A549 treated with ZK216348 at 1 μM for 4 hours (cell line): ENCODE measurements around the gene AFF4. TPM values are rescaled to one million over a fixed set of nuclear protein-coding genes. Genes with fewer than 3 reads are reported as not detected.

Source experiments
- total RNA-seq: library from RNA; stranded (reverse); fragments of 200-300 nt; extraction: Qiagen RNA extraction; gene quantifications from 5 replicates; pipeline ENCODE4 v1.2.3, GENCODE V29; 2022; ENCODE audit warnings: low read depth

AFF4 gene, protein sequence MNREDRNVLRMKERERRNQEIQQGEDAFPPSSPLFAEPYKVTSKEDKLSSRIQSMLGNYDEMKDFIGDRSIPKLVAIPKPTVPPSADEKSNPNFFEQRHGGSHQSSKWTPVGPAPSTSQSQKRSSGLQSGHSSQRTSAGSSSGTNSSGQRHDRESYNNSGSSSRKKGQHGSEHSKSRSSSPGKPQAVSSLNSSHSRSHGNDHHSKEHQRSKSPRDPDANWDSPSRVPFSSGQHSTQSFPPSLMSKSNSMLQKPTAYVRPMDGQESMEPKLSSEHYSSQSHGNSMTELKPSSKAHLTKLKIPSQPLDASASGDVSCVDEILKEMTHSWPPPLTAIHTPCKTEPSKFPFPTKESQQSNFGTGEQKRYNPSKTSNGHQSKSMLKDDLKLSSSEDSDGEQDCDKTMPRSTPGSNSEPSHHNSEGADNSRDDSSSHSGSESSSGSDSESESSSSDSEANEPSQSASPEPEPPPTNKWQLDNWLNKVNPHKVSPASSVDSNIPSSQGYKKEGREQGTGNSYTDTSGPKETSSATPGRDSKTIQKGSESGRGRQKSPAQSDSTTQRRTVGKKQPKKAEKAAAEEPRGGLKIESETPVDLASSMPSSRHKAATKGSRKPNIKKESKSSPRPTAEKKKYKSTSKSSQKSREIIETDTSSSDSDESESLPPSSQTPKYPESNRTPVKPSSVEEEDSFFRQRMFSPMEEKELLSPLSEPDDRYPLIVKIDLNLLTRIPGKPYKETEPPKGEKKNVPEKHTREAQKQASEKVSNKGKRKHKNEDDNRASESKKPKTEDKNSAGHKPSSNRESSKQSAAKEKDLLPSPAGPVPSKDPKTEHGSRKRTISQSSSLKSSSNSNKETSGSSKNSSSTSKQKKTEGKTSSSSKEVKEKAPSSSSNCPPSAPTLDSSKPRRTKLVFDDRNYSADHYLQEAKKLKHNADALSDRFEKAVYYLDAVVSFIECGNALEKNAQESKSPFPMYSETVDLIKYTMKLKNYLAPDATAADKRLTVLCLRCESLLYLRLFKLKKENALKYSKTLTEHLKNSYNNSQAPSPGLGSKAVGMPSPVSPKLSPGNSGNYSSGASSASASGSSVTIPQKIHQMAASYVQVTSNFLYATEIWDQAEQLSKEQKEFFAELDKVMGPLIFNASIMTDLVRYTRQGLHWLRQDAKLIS
- total RNA-seq, result 10.6 to 30.7 TPM (median 22.5 TPM) in 5 replicates

DNA sequence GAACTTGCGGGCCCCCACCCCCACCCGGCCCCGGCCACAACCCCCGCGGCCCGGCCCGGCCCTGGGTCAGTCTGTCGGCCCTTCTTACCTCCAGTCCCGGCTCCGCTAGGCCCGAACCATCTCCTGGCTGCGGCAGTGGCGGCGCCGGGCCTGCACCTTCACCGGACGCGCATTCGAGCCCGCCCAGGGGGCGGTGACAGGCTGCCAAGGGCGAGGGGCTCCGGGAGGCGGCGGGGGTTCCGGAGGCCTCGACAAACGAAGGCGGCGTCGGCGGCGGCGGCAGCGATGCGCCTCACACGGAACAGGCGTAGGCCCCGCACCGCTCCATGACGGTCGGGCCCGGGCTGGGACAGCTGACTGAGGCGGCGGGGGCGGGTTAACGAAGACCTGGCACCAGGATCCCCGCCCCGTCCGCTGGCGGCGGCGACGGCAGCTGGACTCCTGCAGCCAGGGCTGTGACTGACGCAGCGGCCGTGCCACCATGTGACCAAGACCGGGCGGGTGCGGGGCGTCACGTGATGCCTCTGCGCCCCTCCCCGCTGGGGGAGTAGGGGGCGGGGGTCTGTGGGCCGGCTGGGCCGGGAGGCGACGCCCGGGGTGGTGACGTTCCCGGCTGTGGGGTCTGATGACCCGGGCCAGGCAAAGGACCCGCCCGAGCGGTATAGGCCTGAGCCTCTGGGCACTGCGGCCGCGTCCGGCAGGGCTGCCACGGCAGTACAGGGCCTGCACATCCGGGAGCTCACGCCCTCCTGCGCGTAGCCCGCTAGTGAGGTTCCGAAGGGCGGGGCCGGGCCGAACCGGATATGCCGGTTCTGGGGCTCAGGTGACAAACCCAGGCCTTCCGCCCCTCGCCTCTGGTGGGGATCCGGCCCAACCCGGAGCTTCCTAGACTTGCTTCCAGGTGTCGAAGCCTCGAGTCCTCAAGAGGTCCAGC lies at the start of gene AFF4:
Gene AFF4 (minus strand): TSS at position 464 of the 934 bp plus-strand sequence. CDS start 26,445 bp downstream, outside the sequence.

DNA sequence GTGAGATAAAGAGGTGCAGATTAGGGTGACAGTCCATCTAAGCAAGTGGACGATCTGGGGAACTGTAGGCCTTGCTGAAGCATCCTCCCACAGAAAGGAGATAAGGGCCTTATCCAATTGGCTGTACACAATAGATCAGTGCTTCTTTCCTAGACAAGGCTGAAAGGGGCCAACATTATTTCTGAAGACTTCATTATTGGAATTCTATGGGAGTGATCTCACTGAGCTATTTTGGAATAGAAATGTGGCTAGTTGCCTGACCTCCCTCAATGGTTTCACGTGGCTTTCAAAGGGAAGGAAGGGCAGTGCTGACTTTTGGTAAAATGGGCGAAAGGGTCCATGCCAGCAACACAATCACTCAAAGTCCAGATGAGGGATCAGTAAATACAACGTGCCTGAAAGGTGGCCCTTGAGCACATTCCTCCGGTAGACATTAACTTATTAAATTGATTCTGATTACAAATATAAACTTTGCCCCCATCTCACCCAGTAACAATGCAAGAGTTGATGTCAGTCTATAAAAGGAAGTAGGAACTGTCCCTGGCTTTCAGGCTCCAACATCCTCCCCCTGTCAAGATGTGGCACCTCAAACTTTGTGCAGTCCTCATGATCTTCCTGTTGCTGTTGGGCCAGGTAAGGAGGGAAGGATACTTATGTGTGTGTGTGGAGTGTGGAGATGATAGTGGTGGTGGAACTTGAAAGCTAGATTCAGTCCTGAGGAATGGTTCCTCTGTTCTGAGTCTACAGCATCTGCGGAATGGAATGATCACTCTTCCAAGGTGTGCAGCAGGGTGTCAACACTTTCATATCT lies 90.1 kb downstream of the AFF4 start, which contains the start of gene LEAP2:
Gene LEAP2 (plus strand): TSS at position 550 of the 811 bp plus-strand sequence. CDS start 27 bp downstream, at position 577.

DNA sequence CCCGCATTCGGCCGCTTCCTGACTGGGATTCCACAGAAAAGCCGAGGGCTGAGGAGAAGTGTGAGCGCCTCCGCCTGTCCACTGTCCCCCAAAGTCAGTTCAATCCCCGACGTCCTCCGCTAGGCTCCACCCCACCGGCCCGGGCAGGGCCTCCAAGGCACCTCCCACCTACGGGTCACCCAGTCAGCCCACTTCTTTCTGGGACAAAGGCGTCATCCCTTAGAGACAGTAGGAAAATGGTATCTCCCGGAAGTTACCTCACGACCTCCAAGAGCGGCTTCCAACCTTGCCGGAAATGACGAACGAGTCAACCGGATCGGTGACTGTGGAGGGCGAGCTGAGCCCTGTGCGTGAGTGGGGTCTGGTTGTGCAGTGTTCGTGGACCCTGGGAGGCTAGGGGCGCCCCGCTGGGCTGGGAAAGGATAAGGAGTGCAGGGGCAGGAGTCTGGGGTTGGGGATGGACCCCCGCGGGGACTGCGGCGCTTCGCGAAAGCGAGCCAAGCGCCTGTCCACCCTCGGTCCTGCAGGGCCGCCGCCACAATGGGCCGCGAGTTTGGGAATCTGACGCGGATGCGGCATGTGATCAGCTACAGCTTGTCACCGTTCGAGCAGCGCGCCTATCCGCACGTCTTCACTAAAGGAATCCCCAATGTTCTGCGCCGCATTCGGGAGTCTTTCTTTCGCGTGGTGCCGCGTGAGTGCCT lies 96.9 kb downstream of the AFF4 start, which contains the start of the genes GDF9 and UQCRQ:
Gene GDF9 (minus strand): TSS at position 128 of the 704 bp plus-strand sequence. CDS start 1,936 bp downstream, outside the sequence.
Gene UQCRQ (plus strand): TSS at position 301 of the 704 bp plus-strand sequence. CDS start 240 bp downstream, at position 541.

DNA sequence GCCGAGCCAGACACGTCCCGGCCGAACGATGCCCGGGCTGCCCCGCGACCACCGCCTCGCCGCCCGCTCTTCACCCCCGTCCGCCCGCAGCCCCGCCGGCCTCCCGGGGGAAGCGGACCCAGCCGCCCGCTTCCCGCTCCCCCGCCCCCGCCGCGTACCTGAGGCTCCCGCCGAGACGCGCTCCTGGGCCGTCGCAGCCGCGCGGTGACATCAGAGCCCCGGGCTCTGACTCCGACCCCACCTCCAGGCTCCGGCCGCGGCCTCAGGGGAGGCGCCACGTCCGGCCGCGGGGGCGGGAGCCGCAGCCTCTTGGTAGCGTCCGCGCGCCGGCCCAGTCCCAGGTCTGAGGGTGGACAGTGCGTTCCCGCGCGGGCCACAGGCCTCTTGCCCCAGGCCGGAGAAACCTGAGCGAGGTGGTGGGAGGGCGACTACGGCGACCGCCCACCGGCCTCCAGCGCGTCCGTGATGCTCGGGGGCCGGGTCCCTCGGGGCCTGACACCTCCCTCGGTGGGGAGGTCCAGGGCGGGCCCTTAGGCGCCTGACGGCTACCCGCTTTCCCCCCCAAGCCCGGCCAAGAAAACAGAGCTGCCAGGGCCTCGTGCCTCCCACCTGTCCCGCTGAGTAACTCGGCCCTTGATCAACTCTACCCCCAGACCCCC lies 132.9 kb downstream of the AFF4 start, which contains the start of gene SHROOM1:
Gene SHROOM1 (minus strand): TSS at position 212 of the 659 bp plus-strand sequence. CDS start 4,507 bp downstream, outside the sequence.

Other genes with a start within 250 kb of the AFF4 start
- 8.1 to 16.4 TPM (median 9.7 TPM) in 5 replicates for gene KIF3A, start 226.1 kb downstream of the AFF4 start, total RNA-seq
- gene CCNI2, start 216.2 kb downstream of the AFF4 start, total RNA-seq, result 0.06 to 0.09 TPM in 2 of 5 replicates, not detected in the others
- gene SEPTIN8, start 186.4 kb downstream of the AFF4 start, total RNA-seq, result 16.5 to 23.3 TPM (median 20.8 TPM) in 5 replicates
- 0.06 to 0.12 TPM (median 0.11 TPM) in 5 replicates for gene SOWAHA, start 150.3 kb downstream of the AFF4 start, total RNA-seq
- gene SHROOM1, start 133.0 kb downstream of the AFF4 start, total RNA-seq, result 7.2 to 12.9 TPM (median 9.8 TPM) in 5 replicates
- 0.17 to 0.28 TPM (median 0.23 TPM) in 3 of 5 replicates, not detected in the others for gene GDF9, start 97.2 kb downstream of the AFF4 start, total RNA-seq
- gene UQCRQ, start 97.0 kb downstream of the AFF4 start, total RNA-seq, result 410 to 521 TPM (median 479 TPM) in 5 replicates
- 0.58 to 1.4 TPM (median 1.0 TPM) in 5 replicates for gene LEAP2, start 90.0 kb downstream of the AFF4 start, total RNA-seq
- gene ZCCHC10, start 62.9 kb upstream of the AFF4 start, total RNA-seq, result 24.6 to 39.4 TPM (median 29.0 TPM) in 5 replicates
- gene HSPA4, start 88.4 kb upstream of the AFF4 start, total RNA-seq, result 172 to 250 TPM (median 179 TPM) in 5 replicates